Omental fat pad (tissue), 4 donors: ENCODE results near the gene CFAP65. TPM values are rescaled to one million over a fixed set of nuclear protein-coding genes. Genes with fewer than 3 reads are reported as not detected.

Experiments
- ATAC-seq: fragments of 150-250 bp; one replicate; pipeline ENCODE4 v1.9.1; 2016; ENCODE audit warnings: mild to moderate bottlenecking, moderate library complexity; ENCODE audit not compliant: low FRiP score
- DNase-seq: peaks from one replicate; pipeline ENCODE4 v3.0.0-alpha.2; 2019; ENCODE audit warnings: low spot score
- CTCF ChIP-seq, 3 donors: fragments of 450-650 bp; IDR thresholded peaks; one replicate each; pipeline ENCODE4 v1.5.1; 2016 to 2017; ENCODE audit warnings: antibody characterized with exemption in 3 of 3, mild to moderate bottlenecking in 3 of 3, moderate library complexity in 2 of 3
- total RNA-seq, 4 donors: library from RNA; depleted of rRNA; stranded (reverse); fragments of >200 nt; gene quantifications; one replicate each; pipeline ENCODE4 v1.1.0, GENCODE V29; 2016

The CFAP65 gene
- total RNA-seq, 4 donors from 2014 or later: 0.19 TPM; not detected in 3

- no peak for ATAC-seq
- no peak for TF ChIP-seq CTCF (IDR thresholded peaks at IDR 0.05)
- DNase-seq: no peak
These were observed 10.1 kb downstream of the CFAP65 start for GRCh38 chr2:219031005-219031738.

- no peak for DNase-seq
- no peak for ATAC-seq
- TF ChIP-seq CTCF (IDR thresholded peaks at IDR 0.05): no peak
These were observed 11.0 kb downstream of the CFAP65 start for GRCh38 chr2:219030177-219030940.

DNA sequence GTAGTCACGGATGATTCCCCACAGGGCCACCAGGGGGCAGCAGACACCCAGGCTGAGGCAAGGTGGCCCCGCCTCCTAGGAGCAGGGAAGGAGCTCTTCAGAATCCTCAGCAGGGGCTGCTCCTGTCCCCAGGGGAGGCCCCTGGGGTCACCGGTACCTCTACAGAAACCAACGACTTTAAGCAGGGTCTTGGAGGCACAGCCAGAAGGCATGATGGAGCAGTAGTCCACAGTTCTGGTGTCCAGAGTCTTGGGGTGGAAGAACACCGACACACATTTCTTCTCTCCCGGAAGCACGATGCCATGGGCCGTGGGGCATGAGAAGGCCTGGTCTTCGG is 11.5 kb downstream of the CFAP65 start:
- peak; percentile 67 for DNase-seq
- peak in 1 of 3 donors; percentile 81 for TF ChIP-seq CTCF (IDR thresholded peaks at IDR 0.05)
- ATAC-seq: peak; percentile 72

- TF ChIP-seq CTCF (IDR thresholded peaks at IDR 0.05): no peak
- ATAC-seq (no peak), DNase-seq (no peak)
These were observed 12.1 kb downstream of the CFAP65 start for GRCh38 chr2:219028996-219029828.

GRCh38 chr2:219028141-219028540 is 13.2 kb downstream of the CFAP65 start:
- no peak for ATAC-seq
- no peak for TF ChIP-seq CTCF (IDR thresholded peaks at IDR 0.05)
- no peak for DNase-seq

DNA sequence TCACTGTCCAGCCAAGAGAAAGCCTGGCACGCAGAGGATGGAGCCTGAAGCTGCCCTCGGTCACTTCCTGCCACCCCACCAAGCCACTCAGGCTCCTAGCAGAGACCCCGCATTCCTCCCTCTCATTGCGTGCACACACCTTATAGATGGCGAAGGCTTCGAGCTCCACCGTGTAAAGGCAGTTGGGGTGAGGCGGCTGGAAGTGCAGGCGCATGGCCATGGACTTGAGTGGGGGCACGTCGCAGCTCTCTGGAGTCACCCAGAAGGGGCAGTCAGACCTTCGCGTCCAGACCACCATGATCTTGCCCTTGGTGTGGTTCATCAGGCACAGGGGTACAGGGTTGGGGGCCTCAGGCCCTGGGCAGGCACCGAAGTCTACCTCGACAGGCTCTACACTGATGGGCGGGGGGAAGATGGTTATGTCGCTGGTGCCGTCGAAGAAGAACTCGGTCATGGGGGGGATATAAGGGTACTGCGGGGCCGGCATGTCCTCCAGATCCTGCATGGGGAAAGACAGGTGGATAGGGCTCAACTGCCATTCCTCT is 13.7 kb downstream of the CFAP65 start:
- DNase-seq (no peak), ATAC-seq (no peak)
- no peak for TF ChIP-seq CTCF (IDR thresholded peaks at IDR 0.05)
